ENCODE measurements around the gene ST6GAL1. TPM values are rescaled to one million over a fixed set of nuclear protein-coding genes. Genes with fewer than 3 reads are reported as not detected.

Gene ST6GAL1
- polyA plus RNA-seq, 3 donors: 19.0 to 24.4 (median 20.5) TPM

GRCh38 chr3:186993210-186993782, 63.0 kb downstream of the ST6GAL1 start:
- no peaks in the 10 kb centered on the region for H4K20me1 ChIP-seq (ENCODE audit: insufficient read depth, low read length)
- H3K27me3 ChIP-seq (ENCODE audit: control insufficient read depth in 2 of 2, insufficient read depth in 2 of 2, low read length in 2 of 2): no peaks in the 10 kb centered on the region
- H3K79me2 ChIP-seq (ENCODE audit: insufficient read depth, low read length): peaks cover 19% of the 10 kb centered on the region
- H3K27ac ChIP-seq (ENCODE audit: low read depth in 1 of 2, low read length in 2 of 2): peak overlapping the region in 1 of 2 donors; percentile 44
- H2AFZ ChIP-seq (ENCODE audit: insufficient read depth, low read depth, low read length, poor library complexity, severe bottlenecking): no peak overlapping the region
- 95% methylated on average over 4 of the region's 7 CpGs for WGBS (ENCODE audit: insufficient coverage)
- peaks cover 51% of the 10 kb centered on the region for H3K4me1 Mint-ChIP-seq
- H3K4me2 ChIP-seq (replicated peaks; ENCODE audit: extremely low read depth, low read length, poor library complexity, severe bottlenecking): no peak overlapping the region
- H3K4me3 ChIP-seq (replicated peaks in 1 of 3; ENCODE audit: low read depth in 2 of 3, low read length in 3 of 3): no peak overlapping the region
- peaks cover 3 to 17% of the 10 kb centered on the region in 2 donors for H3K36me3 ChIP-seq (replicated peaks in 1 of 2; ENCODE audit: control insufficient read depth in 1 of 2, insufficient read depth in 2 of 2, low read length in 2 of 2)
- no peak overlapping the region for H3K9ac ChIP-seq (ENCODE audit: insufficient read depth, low read length, poor library complexity, severe bottlenecking)
- H3K27ac Mint-ChIP-seq: peak overlapping the region in 1 of 7 donors; percentile 86
- intact Hi-C loops (cut with micrococcal nuclease): no loop called here
- H3K9me3 ChIP-seq (replicated peaks in 1 of 2; ENCODE audit: control insufficient read depth in 1 of 2, insufficient read depth in 1 of 2, low read length in 2 of 2): peaks cover 0 to 3% of the 10 kb centered on the region in 2 donors
- peaks cover 0 to 12% (median 2%) of the 10 kb centered on the region in 7 donors for H3K9me3 Mint-ChIP-seq
- peaks cover 0 to 2% (median 0%) of the 10 kb centered on the region in 3 donors for H3K27me3 Mint-ChIP-seq (ENCODE audit: low read depth in 3 of 3)
- peaks cover 44 to 47% of the 10 kb centered on the region in 2 donors for H3K4me1 ChIP-seq (ENCODE audit: control insufficient read depth in 1 of 2, insufficient read depth in 2 of 2, low read length in 2 of 2)
- TF ChIP-seq, protein P1, sequence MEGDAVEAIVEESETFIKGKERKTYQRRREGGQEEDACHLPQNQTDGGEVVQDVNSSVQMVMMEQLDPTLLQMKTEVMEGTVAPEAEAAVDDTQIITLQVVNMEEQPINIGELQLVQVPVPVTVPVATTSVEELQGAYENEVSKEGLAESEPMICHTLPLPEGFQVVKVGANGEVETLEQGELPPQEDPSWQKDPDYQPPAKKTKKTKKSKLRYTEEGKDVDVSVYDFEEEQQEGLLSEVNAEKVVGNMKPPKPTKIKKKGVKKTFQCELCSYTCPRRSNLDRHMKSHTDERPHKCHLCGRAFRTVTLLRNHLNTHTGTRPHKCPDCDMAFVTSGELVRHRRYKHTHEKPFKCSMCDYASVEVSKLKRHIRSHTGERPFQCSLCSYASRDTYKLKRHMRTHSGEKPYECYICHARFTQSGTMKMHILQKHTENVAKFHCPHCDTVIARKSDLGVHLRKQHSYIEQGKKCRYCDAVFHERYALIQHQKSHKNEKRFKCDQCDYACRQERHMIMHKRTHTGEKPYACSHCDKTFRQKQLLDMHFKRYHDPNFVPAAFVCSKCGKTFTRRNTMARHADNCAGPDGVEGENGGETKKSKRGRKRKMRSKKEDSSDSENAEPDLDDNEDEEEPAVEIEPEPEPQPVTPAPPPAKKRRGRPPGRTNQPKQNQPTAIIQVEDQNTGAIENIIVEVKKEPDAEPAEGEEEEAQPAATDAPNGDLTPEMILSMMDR (IDR thresholded peaks at IDR 0.05): no peak
- peaks cover 24 to 43% of the 10 kb centered on the region in 2 donors for H3K36me3 Mint-ChIP-seq
- no peak overlapping the region for H3K4me3 Mint-ChIP-seq
- no peak for DNase-seq

GRCh38 chr3:186994000-186994955, 64.0 kb downstream of the ST6GAL1 start:
- H3K4me3 ChIP-seq (replicated peaks in 1 of 3; ENCODE audit: low read depth in 2 of 3, low read length in 3 of 3): no peak overlapping the region

More at GRCh38 chr3:186994000-186994955, 64.0 kb downstream of the ST6GAL1 start:
- Histone ChIP-seq H3K27me3 (ENCODE audit: control insufficient read depth in 2 of 2, insufficient read depth in 2 of 2, low read length in 2 of 2) (no peaks in the 10 kb centered on the region), H2AFZ (ENCODE audit: insufficient read depth, low read depth, low read length, poor library complexity, severe bottlenecking) (no peak overlapping the region), H3K27ac (ENCODE audit: low read depth in 1 of 2, low read length in 2 of 2) (no peak overlapping the region), H3K9me3 (replicated peaks in 1 of 2; ENCODE audit: control insufficient read depth in 1 of 2, insufficient read depth in 1 of 2, low read length in 2 of 2) (peaks cover 0 to 3% of the 10 kb centered on the region in 2 donors), H3K4me2 (replicated peaks; ENCODE audit: extremely low read depth, low read length, poor library complexity, severe bottlenecking) (no peak overlapping the region), H3K4me1 (ENCODE audit: control insufficient read depth in 1 of 2, insufficient read depth in 2 of 2, low read length in 2 of 2) (peaks cover 41 to 47% of the 10 kb centered on the region in 2 donors), H3K9ac (ENCODE audit: insufficient read depth, low read length, poor library complexity, severe bottlenecking) (no peak overlapping the region), H3K79me2 (ENCODE audit: insufficient read depth, low read length) (peaks cover 19% of the 10 kb centered on the region), H4K20me1 (ENCODE audit: insufficient read depth, low read length) (no peaks in the 10 kb centered on the region), H3K36me3 (replicated peaks in 1 of 2; ENCODE audit: control insufficient read depth in 1 of 2, insufficient read depth in 2 of 2, low read length in 2 of 2) (peaks cover 3 to 17% of the 10 kb centered on the region in 2 donors)
- Mint-ChIP-seq H3K4me3 (no peak overlapping the region), H3K4me1 (peaks cover 47% of the 10 kb centered on the region), H3K9me3 (peaks cover 0 to 12% (median 2%) of the 10 kb centered on the region in 7 donors), H3K27me3 (ENCODE audit: low read depth in 3 of 3) (peaks cover 0 to 2% (median 0%) of the 10 kb centered on the region in 3 donors), H3K27ac (peak overlapping the region in 1 of 7 donors; percentile 25), H3K36me3 (peaks cover 24 to 43% of the 10 kb centered on the region in 2 donors)
- 96% methylated on average over 5 of the region's 11 CpGs for WGBS (ENCODE audit: insufficient coverage)
- intact Hi-C loops (cut with micrococcal nuclease): no loop called here
- TF ChIP-seq, protein P1 (IDR thresholded peaks at IDR 0.05): no peak
- no peak for DNase-seq
